Measurements from ENCODE around the gene ITGA1.

ITGA1 gene

DNA sequence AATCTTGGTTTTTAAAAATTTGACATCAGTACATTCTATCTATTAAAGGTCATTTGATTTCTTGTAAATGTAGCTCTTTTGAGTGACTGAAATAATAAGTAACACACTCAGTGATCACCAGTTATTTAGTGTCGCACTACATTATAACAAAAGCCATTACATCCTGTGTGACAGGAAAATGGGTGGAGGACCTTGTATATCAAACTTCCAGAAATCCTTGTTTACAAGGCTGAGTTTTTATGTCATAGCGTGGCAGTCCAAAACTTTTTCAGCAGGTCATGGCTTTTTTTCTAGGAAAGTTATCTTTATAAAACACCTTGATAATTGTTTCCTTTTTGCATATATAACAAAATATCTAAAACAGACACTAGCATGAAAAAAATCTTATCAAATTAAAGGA is 14.4 kb upstream of the ITGA1 start:
- DNase-seq: no peak

DNA sequence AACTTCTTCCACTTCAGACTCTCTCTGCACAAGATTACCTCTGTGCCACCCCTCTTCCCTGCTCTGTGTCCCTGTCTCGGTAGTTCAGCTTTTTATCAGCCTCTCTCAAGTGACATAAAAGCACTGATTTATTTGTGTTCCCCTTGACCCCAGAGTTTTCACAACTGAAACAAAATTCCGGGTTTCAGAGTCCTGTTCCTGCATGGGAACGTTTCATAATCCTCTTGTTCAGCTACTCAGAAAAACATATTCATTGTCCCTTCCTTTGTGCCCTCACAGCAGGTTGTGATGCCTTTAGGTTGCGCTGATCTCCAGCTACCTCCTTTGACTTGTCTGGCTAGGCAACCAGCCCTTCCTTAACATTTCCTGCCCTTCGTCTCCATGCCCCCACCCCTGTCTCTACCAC is 13.7 kb upstream of the ITGA1 start:
- no peak for DNase-seq

DNA sequence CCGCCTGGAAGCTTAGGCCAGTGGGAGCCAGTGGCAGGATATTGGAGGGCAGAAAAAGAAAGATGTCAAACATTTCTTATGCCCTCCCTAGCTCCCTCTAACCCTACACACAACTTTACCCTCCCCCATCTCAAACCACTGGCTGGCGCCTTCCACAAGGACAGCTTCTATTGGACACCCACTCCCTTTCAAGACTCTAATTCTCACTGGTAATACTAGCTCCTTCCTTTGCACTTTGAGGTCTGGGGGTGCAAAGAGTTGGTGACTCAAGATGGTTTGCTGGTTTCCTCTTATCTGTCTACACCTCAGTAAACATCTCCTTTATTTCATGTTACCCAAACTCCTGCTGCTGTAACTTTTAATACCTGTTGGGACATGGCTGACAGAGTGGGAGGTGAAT is 11.6 kb upstream of the ITGA1 start:
- no peak for DNase-seq

DNA sequence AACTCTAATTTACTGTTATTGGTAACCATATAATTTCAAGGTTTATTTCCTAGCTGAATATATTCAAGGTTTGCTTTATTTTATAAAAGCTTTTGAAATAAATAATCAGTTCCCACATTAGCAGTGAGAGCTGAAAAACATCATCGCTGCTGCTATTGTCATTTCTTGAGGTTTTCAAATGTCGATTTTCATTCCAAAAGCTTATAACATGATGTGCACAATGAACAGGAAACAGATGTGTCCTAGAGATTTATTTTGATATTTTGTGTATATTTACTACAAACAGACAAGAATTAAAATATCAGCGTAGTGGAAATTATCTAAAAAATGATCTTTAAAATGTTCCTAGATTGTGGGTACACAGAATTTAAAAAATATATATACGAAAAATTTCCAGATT is 10.5 kb upstream of the ITGA1 start:
- no peak for DNase-seq

- DNase-seq: no peak
Measured at GRCh38 chr5:52778781-52779180, 8.9 kb upstream of the ITGA1 start.

DNA sequence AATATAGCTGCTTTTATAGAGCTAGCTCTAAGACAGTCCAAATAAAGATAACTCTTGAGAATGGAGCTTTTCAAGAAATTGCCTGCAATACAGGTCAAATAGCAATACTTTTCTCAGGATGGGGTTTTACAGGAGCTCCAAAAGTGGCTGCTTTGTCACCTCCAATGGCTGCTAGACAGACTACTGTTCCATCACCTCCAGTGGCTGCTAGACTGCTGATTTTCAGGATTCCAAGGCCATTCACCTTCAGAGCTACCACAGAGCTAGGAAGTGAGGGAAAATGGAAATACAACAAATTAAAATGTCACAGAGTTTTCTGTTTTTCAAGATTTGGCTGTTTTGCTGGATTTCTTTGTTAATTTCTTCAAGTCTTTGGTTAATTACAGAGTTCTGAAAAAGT is 8.5 kb upstream of the ITGA1 start:
- no peak for DNase-seq

GRCh38 chr5:52783226-52783959 is 4.3 kb upstream of the ITGA1 start:
- no peak for DNase-seq

GRCh38 chr5:52784737-52785136 is 3.0 kb upstream of the ITGA1 start:
- no peak for DNase-seq

DNA sequence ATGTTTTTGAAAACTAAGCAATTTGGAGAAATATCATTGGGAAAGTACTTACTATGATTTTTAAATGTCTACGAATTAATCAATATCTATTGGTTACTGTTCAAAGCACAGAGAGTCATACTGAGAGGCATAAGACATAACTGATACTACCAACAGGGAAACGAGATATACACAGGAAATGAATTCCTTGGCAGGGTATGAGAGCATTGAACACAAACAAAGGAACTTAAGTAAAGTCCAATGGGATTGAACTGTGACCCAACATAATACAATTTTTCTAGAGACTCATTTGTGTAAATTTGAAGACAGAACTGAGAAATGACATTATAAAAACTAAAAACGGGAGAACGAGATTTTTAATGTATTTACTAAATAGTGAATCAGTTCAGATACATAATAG is 1.3 kb upstream of the ITGA1 start:
- DNase-seq: no peak

- no peak for DNase-seq
Measured at GRCh38 chr5:52786949-52787599, 642 bp upstream of the ITGA1 start.

- DNase-seq: no peak
Measured at GRCh38 chr5:52788505-52788821, 747 bp downstream of the ITGA1 start.

GRCh38 chr5:52789378-52789777 is 1.7 kb downstream of the ITGA1 start:
- DNase-seq: no peak

- no peak for DNase-seq
Measured at GRCh38 chr5:52789851-52790250, 2.1 kb downstream of the ITGA1 start.

DNA sequence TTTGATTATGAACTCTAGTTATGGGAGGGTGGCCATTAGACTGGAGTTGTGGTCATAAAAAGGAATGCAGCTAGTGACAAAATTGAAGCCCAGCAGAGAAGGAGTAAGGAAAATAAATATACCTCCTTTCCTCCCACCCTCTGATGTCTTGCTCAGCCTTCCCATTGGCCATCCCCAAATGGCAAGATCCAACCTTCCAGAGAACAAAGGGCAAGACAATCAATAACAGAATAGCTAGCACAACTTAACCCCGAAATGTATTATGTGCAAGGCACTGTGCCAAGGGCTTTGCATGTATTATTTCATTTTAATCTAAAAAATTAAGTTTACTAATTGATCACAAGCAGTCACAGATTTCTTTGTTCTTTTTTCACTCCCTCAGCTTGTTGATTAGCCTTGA is 3.6 kb downstream of the ITGA1 start:
- no peak for DNase-seq

GRCh38 chr5:52794519-52794918 is 6.8 kb downstream of the ITGA1 start:
- no peak for DNase-seq

DNA sequence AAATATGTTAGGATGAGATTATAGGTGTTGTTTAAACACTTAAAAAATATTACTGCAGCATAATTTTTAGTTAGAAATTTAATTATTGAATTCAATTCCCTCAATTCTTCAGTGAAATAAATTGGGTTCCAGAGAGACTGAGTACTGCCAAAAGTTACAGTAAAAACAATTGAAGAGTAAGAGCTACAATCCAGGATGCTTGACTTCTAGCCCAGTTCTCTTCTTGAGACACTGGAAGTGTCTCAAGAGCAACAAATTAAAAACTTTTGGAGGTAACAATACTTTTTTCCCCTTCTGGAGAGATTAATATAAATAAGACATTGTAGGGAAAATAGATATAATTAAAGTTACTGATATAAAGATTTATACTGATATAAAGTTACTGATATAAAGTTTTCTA is 8.3 kb downstream of the ITGA1 start:
- DNase-seq: no peak

DNA sequence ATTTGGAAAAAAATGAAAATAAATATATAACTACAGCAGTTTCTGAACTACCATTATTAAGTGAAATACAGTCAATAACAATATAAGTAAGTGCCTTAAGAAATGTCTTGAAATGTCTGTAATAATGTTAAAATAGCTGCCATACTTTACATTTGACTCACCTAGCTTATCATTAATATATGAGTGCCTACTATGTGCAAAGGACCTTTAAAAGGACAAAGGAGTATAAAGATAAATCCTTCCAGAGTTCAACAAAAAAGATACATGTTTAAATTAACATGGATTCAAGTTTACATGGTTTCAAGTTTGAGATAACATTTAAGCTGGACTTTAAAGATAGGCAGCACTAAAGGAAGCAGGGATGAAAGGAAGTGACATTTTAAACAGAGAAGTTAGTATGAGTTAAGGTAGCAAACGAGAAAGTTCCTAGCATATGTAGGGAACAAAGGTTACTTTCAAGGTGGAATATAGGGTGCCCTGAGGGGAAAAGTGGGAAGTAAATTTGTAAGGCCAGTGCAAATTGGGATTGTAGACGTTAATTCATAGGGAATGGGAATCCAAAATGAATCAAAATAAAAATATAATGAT is 8.9 kb downstream of the ITGA1 start:
- DNase-seq: no peak

DNA sequence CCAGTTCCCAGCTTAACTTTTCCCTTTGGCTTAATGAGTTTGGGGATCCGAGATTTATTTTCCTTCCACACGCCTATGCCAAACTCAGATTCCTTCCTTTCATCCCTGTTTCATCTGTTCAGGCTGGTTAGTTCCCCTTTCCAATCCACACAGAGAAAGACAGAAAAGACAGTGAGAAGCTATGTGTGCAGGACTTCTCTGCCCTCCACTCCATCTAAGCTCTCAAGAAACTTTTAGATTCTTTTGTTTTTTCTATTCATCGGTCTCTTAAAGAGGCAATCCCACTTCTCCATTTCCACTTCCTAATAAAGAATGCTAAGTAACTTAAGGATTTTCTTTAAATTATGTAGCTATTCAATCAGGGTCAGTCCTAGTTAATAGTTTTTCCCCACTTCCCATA is 11.2 kb downstream of the ITGA1 start:
- no peak for DNase-seq

- no peak for DNase-seq
Measured at GRCh38 chr5:52799358-52799982, 11.8 kb downstream of the ITGA1 start.

DNA sequence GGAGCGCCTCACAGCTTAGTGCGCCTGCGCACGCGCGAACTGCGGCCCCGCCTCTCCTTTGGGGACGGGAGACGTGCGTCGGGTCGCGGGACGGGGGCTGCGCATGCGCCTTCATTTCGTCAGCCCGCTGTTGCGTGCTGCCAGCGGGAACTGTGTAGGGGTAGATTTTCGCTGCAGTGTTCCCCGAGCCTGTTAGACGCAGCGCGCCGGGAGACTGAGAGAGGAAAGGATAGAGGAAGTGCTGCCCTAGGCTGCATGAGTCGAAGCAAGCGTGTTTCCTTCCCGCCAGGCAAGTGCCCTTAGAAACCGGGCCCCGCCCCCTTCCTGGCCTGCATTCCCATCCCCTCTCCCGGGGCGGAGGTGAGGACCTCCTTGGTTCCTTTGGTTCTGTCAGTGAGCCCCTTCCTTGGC is 12.3 kb downstream of the ITGA1 start:
- DNase-seq: peak; percentile 83

GRCh38 chr5:52800394-52801213 is 12.9 kb downstream of the ITGA1 start:
- no peak for DNase-seq

DNA sequence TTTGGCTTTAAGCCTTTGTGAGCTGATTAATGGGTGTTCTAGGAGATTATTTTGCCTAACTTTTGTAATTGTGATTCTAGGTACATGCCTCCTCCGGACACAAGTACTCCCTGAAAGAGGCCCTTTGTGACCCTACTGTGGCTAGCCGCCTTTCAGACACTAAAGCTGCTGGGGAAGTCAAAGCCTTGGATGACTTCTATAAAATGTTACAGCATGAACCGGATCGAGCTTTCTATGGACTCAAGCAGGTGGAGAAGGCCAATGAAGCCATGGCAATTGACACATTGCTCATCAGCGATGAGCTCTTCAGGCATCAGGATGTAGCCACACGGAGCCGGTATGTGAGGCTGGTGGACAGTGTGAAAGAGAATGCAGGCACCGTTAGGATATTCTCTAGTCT is 13.6 kb downstream of the ITGA1 start:
- DNase-seq: no peak

DNA sequence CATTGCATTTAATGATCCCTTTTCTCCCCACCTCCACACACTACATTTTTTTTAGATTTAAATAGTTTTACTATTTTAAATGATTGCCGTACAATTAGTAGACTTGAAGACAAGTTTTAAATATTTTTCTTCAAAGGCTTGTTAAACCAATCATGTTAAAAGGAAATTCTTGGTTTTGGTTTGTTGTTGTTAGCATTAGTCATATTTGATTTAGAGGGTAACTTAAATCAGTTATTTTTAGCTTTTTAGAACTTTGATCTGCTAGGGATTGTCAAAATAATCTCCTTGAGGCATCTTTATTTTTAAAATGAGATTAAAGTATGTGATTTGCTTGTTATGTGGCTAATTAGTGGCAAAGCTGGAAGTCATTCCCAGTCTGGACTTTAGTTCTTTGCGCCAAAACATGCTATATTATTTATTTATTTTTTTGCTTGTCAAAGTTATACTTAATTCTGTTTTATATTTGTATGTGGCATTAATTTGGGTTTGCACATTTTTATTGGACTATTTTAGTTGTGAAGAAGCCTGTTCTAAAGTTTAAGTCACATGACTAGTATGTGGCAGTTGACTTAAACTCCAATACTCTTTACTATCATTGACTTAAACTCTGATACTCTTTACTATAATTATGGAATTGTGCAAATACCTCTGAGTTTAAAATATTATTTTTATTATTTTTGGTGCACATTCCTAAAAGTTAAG is 14.7 kb downstream of the ITGA1 start:
- no peak for DNase-seq
